ENCODE measurements around the gene FGFRL1. TPM values are rescaled to one million over a fixed set of nuclear protein-coding genes. Genes with fewer than 3 reads are reported as not detected.
"Not testable (repeated sequence)": the region's sequence is repeated elsewhere in the genome, so short reads cannot be mapped to it uniquely, and the experiment has no call there.

Gene FGFRL1
- total and polyA plus RNA-seq, 4 donors: 11.2 to 43.7 (median 33.4) TPM

GRCh38 chr4:1051472-1051871 lies 40.0 kb downstream of the FGFRL1 start:
- no peak overlapping the region for H3K4me3 ChIP-seq (ENCODE audit: low read depth, low read length)

GRCh38 chr4:1052231-1052671 lies 40.8 kb downstream of the FGFRL1 start:
- Histone ChIP-seq H3K9me3 (ENCODE audit: control insufficient read depth, insufficient read depth, low read length) (no peaks in the 10 kb centered on the region), H3K4me3 (ENCODE audit: low read depth, low read length) (no peak overlapping the region), H3K36me3 (ENCODE audit: control insufficient read depth, insufficient read depth, low read length) (no peaks in the 10 kb centered on the region), H3K27me3 (ENCODE audit: control insufficient read depth, insufficient read depth, low read length) (peaks cover 27% of the 10 kb centered on the region), H3K4me1 (ENCODE audit: control insufficient read depth, insufficient read depth, low read length) (peaks cover 53% of the 10 kb centered on the region), H3K27ac (ENCODE audit: low read depth, low read length) (no peak overlapping the region)
- 58% methylated on average over 12 of the region's 15 CpGs for WGBS (ENCODE audit: insufficient coverage)
- no peak for DNase-seq (ENCODE audit: low read depth in 4 of 6, low spot score in 6 of 6)

More at GRCh38 chr4:1051472-1051871, 40.0 kb downstream of the FGFRL1 start:
- H3K27ac ChIP-seq (ENCODE audit: low read depth, low read length): no peak overlapping the region
- peak in 1 of 6 donors; percentile 1 for DNase-seq (ENCODE audit: low read depth in 4 of 6, low spot score in 6 of 6)
- H3K4me1 ChIP-seq (ENCODE audit: control insufficient read depth, insufficient read depth, low read length): peaks cover 54% of the 10 kb centered on the region
- H3K9me3 ChIP-seq (ENCODE audit: control insufficient read depth, insufficient read depth, low read length): no peaks in the 10 kb centered on the region
- no peaks in the 10 kb centered on the region for H3K36me3 ChIP-seq (ENCODE audit: control insufficient read depth, insufficient read depth, low read length)
- WGBS (ENCODE audit: insufficient coverage): no CpG with 5 or more reads among the region's 9 CpGs
- H3K27me3 ChIP-seq (ENCODE audit: control insufficient read depth, insufficient read depth, low read length): peaks cover 27% of the 10 kb centered on the region

DNA sequence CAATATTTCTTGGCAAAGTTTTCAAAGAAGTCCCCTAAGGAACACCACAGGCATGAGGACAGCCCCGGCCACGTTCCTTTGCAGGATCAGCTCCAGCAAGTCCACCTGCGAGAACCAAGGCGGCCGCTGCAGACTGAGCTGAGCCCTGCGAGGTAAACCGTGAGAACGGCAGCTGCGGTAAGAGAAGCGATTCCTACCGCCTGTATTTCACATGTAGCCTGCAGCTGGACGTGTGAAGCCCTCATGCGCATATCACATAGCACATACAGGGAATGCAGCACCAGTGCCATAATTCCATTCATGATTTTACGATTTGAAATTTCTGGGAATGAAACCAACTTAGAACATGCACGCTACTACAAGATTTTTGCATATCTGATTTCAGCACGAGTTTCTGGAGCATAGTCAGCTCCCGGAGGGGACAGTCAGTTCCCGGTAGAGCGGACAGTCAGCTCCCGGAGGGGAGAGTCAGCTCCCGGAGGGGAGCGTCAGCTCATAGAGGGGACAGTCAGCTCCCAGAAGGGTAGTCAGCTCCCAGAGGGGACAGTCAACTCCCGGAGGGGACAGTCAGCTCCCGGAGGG lies 41.7 kb downstream of the FGFRL1 start:
- Histone ChIP-seq H3K4me1 (ENCODE audit: control insufficient read depth, insufficient read depth, low read length) (peaks cover 43% of the 10 kb centered on the region), H3K36me3 (ENCODE audit: control insufficient read depth, insufficient read depth, low read length) (no peaks in the 10 kb centered on the region), H3K4me3 (ENCODE audit: low read depth, low read length) (no peak overlapping the region), H3K9me3 (ENCODE audit: control insufficient read depth, insufficient read depth, low read length) (no peaks in the 10 kb centered on the region), H3K27ac (ENCODE audit: low read depth, low read length) (no peak overlapping the region), H3K27me3 (ENCODE audit: control insufficient read depth, insufficient read depth, low read length) (peaks cover 27% of the 10 kb centered on the region)
- peak in 1 of 6 donors; percentile 69 for DNase-seq (ENCODE audit: low read depth in 4 of 6, low spot score in 6 of 6)
- WGBS (ENCODE audit: insufficient coverage): 61% methylated on average over 24 of the region's 24 CpGs

GRCh38 chr4:1053891-1054290 lies 42.5 kb downstream of the FGFRL1 start:
- not testable (repeated sequence) for DNase-seq (ENCODE audit: low read depth in 4 of 6, low spot score in 6 of 6); H3K36me3 ChIP-seq (ENCODE audit: control insufficient read depth, insufficient read depth, low read length); H3K27ac ChIP-seq (ENCODE audit: low read depth, low read length); H3K9me3 ChIP-seq (ENCODE audit: control insufficient read depth, insufficient read depth, low read length); H3K4me3 ChIP-seq (ENCODE audit: low read depth, low read length)
- Histone ChIP-seq H3K4me1 (ENCODE audit: control insufficient read depth, insufficient read depth, low read length) (peaks cover 40% of the 10 kb centered on the region), H3K27me3 (ENCODE audit: control insufficient read depth, insufficient read depth, low read length) (peaks cover 33% of the 10 kb centered on the region)
- WGBS (ENCODE audit: insufficient coverage): 60% methylated on average over 6 of the region's 7 CpGs

DNA sequence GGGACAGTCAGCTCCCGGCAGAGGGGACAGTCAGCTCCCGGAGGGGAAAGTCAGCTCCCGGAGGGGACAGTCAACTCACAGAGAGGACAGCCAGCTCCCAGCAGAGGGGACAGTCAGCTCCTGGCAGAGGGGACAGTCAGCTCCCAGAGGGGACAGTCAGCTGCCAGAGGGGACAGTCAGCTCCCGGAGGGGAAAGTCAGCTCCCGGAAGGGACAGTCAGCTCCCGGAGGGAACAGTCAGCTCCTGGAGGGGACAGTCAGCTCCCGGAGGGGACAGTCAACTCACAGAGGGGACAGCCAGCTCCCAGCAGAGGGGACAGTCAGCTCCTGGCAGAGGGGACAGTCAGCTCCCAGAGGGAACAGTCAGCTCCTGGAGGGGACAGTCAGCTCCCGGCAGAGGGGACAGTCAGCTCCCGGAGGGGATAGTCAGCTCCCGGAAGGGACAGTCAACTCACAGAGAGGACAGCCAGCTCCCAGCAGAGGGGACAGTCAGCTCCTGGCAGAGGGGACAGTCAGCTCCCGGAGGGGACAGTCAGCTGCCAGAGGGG lies 43.3 kb downstream of the FGFRL1 start:
- no CpG with 5 or more reads among the region's 11 CpGs for WGBS (ENCODE audit: insufficient coverage)
- peaks cover 33% of the 10 kb centered on the region for H3K4me1 ChIP-seq (ENCODE audit: control insufficient read depth, insufficient read depth, low read length)
- H3K27ac ChIP-seq (ENCODE audit: low read depth, low read length); DNase-seq (ENCODE audit: low read depth in 4 of 6, low spot score in 6 of 6); H3K36me3 ChIP-seq (ENCODE audit: control insufficient read depth, insufficient read depth, low read length); H3K4me3 ChIP-seq (ENCODE audit: low read depth, low read length); H3K9me3 ChIP-seq (ENCODE audit: control insufficient read depth, insufficient read depth, low read length): not testable (repeated sequence)
- peaks cover 34% of the 10 kb centered on the region for H3K27me3 ChIP-seq (ENCODE audit: control insufficient read depth, insufficient read depth, low read length)

- H3K36me3 ChIP-seq (ENCODE audit: control insufficient read depth, insufficient read depth, low read length); H3K9me3 ChIP-seq (ENCODE audit: control insufficient read depth, insufficient read depth, low read length); H3K4me3 ChIP-seq (ENCODE audit: low read depth, low read length); H3K27ac ChIP-seq (ENCODE audit: low read depth, low read length); DNase-seq (ENCODE audit: low read depth in 4 of 6, low spot score in 6 of 6): not testable (repeated sequence)
- Histone ChIP-seq H3K4me1 (ENCODE audit: control insufficient read depth, insufficient read depth, low read length) (peaks cover 28% of the 10 kb centered on the region), H3K27me3 (ENCODE audit: control insufficient read depth, insufficient read depth, low read length) (peaks cover 34% of the 10 kb centered on the region)
- 46% methylated on average over 8 of the region's 13 CpGs for WGBS (ENCODE audit: insufficient coverage)
These were observed 43.8 kb downstream of the FGFRL1 start for GRCh38 chr4:1055243-1055701.

DNA sequence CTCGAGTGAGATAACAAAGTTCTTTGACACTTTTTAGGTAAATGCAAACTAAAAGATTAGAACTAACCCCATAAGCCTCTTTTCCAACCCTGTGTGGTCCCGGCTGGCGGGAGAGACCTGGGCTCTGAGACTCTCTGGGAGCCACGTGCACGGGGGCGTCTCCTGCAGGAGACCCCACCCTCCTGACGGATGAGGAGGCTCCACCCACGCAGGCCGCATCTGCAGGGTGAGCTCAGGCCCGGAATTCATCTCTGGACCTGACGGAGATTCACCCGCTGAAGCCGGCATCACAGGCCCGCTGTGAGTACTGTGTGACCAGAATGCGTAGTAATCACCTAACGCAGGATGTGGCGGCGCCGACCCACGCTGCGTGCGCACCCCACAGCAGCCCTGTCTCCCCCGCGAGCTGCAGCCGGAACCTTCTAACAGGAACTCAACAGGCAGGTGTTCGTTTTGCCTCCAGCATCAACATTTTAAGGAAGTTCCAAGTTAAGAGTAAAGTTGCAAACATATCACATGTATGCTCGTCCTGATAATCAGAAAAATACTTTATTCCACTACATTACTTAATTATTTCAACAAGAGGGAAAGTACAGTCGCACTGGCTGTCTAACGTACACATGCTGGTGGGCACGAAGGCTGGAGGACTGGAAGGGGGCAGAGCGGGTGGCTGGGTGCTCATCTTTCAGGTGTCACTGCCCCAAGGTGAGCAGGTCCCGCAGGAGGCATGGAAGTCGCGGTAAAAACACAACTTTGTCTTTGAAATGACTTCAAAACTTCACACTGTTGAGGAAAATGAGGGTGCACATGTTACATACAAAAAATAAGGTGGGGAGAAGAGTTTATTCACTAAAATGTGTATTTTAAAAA lies 44.5 kb downstream of the FGFRL1 start:
- H3K36me3 ChIP-seq (ENCODE audit: control insufficient read depth, insufficient read depth, low read length): no peaks in the 10 kb centered on the region
- H3K27me3 ChIP-seq (ENCODE audit: control insufficient read depth, insufficient read depth, low read length): peaks cover 34% of the 10 kb centered on the region
- H3K27ac ChIP-seq (ENCODE audit: low read depth, low read length): no peak overlapping the region
- DNase-seq (ENCODE audit: low read depth in 4 of 6, low spot score in 6 of 6): no peak
- H3K4me1 ChIP-seq (ENCODE audit: control insufficient read depth, insufficient read depth, low read length): peaks cover 33% of the 10 kb centered on the region
- 52% methylated on average over 26 of the region's 34 CpGs for WGBS (ENCODE audit: insufficient coverage)
- no peak overlapping the region for H3K4me3 ChIP-seq (ENCODE audit: low read depth, low read length)
- H3K9me3 ChIP-seq (ENCODE audit: control insufficient read depth, insufficient read depth, low read length): no peaks in the 10 kb centered on the region

- peaks cover 42% of the 10 kb centered on the region for H3K4me1 ChIP-seq (ENCODE audit: control insufficient read depth, insufficient read depth, low read length)
- no peak overlapping the region for H3K4me3 ChIP-seq (ENCODE audit: low read depth, low read length)
- no peak overlapping the region for H3K27ac ChIP-seq (ENCODE audit: low read depth, low read length)
- no peaks in the 10 kb centered on the region for H3K36me3 ChIP-seq (ENCODE audit: control insufficient read depth, insufficient read depth, low read length)
- H3K9me3 ChIP-seq (ENCODE audit: control insufficient read depth, insufficient read depth, low read length): no peaks in the 10 kb centered on the region
- DNase-seq (ENCODE audit: low read depth in 4 of 6, low spot score in 6 of 6): no peak
- peaks cover 34% of the 10 kb centered on the region for H3K27me3 ChIP-seq (ENCODE audit: control insufficient read depth, insufficient read depth, low read length)
- WGBS (ENCODE audit: insufficient coverage): 71% methylated on average over 27 of the region's 28 CpGs
These were observed 45.4 kb downstream of the FGFRL1 start for GRCh38 chr4:1056671-1057402.

- Histone ChIP-seq H3K27ac (ENCODE audit: low read depth, low read length) (no peak overlapping the region), H3K4me3 (ENCODE audit: low read depth, low read length) (no peak overlapping the region), H3K4me1 (ENCODE audit: control insufficient read depth, insufficient read depth, low read length) (peaks cover 39% of the 10 kb centered on the region), H3K36me3 (ENCODE audit: control insufficient read depth, insufficient read depth, low read length) (no peaks in the 10 kb centered on the region), H3K9me3 (ENCODE audit: control insufficient read depth, insufficient read depth, low read length) (no peaks in the 10 kb centered on the region), H3K27me3 (ENCODE audit: control insufficient read depth, insufficient read depth, low read length) (peaks cover 31% of the 10 kb centered on the region)
- 87% methylated on average over 6 of the region's 7 CpGs for WGBS (ENCODE audit: insufficient coverage)
- DNase-seq (ENCODE audit: low read depth in 4 of 6, low spot score in 6 of 6): no peak
These were observed 45.9 kb downstream of the FGFRL1 start for GRCh38 chr4:1057403-1057745.
